Femur (tissue), 1 donor: ENCODE data around the gene SPINK4.

Source experiments
- DNase-seq: peaks from one replicate; pipeline ENCODE4 v3.0.0-alpha.2; 2017

Gene SPINK4

DNA sequence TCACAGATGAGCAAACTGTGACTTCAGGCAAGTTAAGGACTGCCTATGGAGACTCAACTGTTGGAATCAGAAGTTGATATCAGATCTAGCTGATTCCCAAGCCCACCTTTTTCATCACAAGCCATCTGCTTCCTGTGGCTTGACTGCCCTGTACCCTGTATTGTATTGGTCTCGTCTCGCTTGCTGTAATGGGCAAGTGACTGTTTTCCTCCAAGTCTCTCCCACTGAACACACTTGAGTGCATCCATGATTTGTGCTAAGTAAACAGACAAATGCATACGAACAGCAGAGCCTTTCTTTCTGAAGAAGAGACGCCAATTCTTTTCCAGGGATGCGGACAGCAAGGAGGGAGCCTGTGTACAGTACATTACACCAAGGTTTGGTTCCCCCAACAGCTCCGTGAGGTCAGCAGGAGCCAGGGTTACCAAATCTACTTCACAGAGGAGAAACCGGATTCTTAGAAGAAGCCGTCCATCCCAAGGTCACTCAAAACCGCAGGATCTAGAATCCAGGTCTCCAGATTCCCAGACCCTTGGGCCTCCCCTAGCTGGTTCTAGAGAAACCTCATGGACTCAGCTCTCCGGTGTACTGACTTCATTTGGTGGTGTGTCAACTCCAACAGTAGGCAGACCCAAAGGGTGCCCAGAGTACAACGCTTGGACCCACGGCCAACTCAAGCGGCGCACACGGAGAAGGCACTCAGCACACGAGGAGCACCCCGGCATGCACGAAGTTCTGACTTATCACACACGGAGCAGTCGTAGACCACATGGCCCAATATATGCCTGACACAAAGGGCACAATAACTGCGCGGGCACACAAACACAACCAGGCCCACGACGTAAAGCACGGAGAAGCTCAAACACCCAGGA is 23.4 kb downstream of the SPINK4 start:
- peak; percentile 37 for DNase-seq

DNA sequence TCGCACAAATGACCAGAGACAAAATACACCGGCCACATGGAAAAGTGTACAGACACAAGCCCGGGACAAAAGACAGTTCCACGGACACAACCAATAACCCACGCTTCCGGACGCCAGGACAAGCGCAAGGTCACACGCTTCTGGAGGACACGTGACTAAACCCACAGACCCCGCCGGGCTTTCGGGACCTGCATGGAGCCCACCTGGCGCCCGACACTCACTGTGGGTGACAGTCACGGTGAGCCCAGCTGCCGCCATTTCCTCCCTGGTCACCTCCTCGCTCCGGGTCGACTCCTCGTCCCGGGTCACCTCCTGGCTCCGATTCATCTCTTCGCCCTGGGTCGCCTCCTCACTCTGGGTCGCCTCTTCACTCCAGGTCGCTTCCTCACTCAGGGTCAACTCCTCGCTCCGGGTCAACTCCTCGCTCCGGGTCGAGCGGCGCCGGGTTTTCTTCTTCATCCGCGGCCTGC is 24.1 kb downstream of the SPINK4 start:
- peak; percentile 66 for DNase-seq

DNA sequence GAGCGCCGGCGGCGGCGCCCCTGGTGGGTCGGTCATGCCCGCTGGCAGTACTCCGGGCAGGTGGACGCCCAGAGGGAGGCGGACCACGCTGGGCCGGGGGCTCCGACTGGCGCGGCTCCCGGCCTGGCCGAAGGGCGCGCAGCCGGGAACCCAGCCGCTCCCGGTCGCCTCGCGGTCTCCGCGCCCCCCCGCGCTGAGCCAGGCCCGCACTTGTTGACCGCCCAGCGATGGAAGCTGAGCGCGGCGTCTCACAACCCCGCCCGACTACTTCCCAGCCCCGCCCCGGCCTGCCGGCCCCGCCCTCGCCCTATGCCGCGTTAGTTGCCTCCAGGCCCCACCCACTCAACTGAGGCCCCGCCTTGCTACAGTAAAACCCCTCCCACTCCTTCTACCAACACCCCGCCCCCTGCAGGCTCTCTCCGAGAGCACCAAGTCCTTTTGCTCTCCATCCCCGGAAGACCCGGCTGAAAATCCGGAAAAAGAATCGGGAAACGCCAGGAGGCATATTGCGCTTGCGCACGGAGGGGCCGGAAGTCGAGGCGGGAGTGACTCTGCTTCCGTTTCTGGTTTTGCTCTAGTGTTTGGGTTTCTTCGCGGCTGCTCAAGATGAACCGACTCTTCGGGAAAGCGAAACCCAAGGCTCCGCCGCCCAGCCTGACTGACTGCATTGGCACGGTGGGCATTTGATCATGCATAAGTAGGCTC is 24.7 kb downstream of the SPINK4 start, which contains the start of the genes BAG1 and CHMP5:
BAG1 (minus strand) TSS at position 236 of the 705 bp plus-strand sequence.
CHMP5 (plus strand) TSS at position 577 of the 705 bp plus-strand sequence; CDS start at position 607, 30 bp downstream.
- peak; percentile 100 for DNase-seq

DNA sequence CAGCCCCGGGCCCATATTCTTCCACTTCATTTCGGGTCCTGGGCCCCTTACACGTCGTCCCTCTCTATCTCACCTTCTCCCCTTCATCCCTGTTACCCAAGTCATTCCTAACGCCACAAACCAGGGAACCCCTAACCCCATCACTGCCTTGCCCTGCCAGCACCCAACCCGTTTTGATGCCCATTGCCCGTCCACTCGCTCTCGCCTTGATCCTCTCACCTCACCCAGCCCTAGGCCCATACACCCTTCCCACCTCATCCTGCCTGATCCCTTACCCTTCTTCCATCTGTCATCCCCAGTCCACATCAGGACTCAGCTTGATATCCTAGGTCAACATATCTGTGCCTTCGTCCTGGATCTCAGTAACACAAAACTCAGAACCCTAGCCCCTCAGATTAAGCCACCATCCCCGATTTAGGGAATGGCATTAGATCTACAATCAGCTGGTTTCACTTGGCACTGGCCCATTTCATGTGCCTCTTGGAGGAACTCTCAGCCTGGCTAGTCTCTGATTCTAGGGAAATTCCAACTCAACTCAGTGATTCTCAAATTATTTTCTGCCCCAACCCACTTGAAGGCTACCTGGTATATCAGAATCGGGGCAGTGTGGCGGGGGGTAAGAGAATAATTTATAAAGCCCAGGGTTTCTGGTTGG is 25.4 kb downstream of the SPINK4 start:
- no peak for DNase-seq

DNA sequence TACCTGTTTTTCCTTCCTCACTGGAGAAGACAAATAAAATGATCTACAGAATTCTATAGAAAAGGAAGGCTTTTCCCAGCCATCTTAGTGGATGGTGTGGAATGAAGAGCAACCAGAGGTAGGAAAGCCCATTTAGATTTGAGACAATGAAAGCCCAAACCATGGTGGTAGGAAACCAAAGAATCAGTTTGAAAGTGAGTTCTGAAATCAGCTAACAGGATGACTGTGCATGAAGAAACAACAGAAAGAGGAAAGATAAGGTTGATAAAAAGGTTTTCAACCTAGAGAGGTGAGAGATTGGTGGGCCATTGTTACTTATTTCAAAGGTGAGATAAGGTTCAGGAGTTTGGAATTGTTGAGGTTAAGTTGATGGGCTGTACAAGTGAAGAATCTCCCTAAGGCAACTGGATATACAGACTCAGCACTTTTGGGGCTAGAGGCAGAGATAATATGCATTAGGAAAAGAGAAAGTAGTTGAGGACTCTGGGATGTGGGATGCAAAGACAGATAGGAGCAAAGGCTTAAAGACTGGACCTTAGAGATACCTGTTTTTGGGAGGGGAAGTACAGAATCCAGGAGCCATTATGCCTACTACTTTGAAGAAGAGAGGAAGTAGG is 27.3 kb downstream of the SPINK4 start:
- DNase-seq = no peak

DNA sequence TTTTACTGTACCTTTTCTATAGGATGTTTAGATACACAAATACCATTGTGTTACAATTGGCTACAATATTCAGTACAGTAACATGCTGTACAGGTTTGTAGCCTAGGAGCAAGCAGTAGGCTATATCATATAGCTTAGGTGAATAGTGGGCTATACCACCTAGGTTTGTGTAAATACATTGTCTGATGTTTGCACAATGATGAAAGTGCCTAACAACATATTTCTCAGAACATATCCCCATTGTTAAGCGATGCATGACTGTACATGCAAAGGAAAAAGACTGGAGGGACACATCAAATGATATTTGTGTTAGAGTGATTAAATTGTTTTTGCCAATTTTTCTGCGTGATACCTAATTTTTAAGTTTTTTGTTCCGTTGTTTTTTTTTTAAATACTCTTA is 30.2 kb downstream of the SPINK4 start:
- DNase-seq = no peak

DNA sequence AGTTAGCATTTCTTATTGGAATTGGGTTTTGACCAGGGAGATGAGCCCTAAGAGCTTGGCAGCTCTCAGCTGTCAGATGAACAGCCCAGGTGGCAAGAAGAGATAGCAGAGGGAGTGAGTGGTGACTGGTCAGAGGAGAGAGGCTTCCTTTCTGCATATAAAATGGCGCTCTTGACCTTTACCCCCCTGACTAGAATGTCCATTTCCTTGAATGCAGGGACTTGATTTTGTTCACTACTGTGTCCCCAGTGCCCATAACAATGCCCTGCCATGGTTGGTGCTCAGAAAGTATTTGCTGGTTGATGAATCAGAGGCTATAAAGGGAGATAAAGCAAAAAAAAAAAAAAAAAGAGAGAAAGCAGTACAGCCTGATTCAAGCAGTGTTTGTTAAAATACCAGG is 32.1 kb downstream of the SPINK4 start:
- DNase-seq = no peak

DNA sequence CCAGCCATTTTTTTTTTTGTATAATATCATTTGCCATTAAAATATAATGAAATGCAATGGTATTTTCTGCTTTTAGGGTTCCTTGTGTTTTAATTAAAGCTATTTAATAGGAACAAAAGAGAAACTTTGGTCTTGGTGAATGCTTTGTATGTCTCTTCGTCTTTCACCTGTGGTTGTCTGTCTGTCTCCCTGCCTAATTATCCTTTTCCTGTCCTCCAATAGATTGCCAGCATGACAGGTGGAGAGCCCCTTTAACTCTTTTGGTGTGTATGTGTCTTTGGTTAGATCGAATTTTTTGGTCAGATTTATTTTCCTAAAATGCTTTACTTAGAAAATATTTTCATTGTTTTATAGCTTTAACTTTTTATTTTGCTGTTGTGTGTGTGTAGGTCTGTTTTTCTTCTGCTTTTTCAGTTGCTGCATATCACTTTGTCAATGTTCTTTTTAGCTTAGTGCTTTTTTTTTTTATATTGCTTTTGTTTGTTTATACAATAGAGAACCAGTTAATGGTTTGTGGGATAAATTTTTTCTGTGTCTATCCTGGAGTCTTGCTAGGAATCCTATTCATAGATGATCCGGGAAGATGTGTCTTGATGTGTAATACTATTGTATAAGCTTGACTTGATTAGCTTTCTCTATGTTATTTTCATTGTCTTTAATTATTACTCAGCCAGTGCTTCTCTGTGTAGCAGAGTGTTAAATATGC is 33.5 kb downstream of the SPINK4 start:
- DNase-seq = no peak

DNA sequence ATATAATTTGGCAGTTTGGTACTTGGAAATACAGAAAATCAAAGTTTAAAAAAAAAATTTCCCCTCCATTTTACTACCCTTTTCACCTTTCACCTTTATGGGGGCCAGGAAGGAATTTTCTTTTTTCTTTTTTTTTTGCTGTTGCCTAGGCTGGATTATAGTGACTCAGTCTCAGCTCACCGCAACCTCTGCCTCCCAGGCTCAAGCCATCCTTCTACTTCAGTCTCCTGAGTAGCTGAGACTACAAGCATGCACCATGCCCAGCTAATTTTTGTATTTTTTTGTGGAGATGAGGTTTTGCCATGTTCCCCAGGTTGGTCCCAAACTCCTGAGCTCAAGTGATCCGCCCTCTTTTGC is 34.0 kb downstream of the SPINK4 start:
- DNase-seq = no peak

DNA sequence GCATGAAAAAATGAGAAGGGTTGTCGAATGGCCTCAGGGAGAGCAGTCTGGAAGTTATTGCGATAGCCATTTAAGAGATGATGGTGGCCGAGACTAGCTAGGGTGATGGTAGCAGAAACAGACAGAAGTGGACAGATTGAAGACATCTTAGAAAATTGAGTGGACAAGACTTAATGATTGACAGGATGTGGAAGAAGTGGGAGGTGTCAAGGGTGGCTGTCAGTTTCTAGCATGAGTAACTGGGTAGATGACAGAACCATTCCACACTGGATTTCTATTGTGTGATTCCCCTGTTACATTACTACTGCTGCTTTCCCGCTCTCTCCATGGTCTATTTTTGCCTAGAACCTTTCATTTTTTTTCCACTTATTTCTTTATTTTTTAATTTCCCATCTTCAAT is 37.5 kb downstream of the SPINK4 start:
- no peak for DNase-seq

DNA sequence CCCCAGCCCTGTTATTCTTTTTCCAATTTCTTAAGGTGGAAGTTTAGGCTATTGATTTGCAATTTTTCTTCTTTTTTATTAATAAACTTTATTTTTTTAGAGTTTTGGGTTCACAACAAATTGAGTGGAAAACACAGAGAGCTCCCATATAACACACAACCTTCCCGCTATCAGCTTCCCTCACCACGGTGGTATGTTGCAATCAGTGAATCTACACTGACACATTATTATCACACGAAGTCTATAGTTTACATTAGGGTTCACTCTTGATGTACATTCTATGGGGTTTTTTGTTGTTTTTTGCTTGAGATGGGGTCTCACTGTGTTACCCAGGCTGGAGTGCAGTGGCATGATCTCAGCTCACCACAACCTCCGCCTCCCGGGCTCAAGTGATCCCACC is 45.5 kb downstream of the SPINK4 start:
- no peak for DNase-seq

DNA sequence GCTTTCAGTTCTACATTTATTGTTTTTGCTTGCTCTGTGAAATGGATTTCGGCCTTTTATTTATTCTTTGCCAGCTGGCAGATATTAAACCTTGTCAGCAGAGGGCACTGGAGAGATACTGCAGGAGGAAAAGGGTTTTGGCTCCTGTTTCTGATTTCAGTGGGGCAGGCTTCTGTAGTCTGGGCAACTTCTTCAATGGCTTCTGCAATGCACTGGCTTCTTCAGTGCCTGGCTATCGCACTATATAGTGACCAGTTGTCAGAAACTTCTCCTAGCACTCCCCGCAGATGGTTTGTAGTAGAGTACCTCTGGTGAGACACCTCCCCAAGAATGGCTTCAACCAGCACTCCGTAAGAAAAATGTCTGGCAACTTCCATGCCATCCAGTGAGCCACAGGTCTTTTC is 47.1 kb downstream of the SPINK4 start:
- DNase-seq = peak; percentile 44

DNA sequence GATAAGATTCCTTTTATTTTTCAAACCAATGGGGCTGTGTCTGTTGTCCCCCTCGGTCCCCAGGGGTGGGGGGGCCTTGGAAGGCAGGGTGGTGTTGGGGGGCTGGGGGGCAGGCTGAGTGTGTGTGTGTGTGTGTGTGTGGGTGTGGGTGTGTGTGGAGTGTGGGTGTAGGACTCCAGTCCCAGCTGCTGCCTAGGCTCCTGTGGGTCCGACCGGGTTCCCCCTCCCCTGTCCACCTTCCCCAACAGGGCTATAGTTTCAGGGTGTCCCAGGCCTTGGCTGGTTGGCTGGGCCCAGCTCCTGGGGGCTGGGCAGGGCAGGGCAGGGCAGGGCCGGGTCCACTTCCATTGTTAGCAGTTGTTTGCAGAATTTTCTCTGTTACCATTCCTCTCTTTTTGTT is 48.3 kb downstream of the SPINK4 start:
- peak; percentile 21 for DNase-seq

DNA sequence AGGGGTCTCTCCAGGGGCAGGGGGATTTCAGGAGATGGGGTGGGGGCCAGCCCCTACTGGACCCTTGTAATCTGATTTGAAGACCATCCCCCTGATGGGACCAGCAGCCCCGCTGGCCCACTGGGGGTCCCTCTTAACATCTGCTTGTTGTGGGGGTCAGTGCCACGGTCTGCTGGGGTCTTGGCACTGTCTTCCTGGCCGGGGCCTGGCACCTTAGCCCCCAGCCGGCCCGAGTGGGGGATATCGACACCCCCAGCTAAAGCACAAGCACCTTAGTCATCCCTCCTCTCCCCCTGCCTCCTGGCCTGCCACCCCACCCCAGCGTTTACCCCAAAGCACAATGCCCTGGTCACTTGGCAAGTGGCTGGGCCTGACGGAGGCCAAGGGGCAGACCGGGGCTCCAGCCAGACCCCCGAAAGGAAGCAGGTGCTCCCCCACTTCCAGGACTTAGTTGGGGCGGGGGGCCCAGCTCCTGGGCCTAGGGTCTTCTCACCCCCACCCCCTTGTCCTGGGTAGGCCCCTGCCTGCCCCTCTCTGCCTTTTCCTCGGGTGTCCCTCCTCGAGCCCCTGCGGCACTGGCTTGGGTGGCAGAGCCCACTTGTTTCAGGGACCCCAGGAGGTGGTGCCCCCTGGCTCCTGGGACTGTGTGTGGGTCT is 49.0 kb downstream of the SPINK4 start:
- peak; percentile 35 for DNase-seq

DNA sequence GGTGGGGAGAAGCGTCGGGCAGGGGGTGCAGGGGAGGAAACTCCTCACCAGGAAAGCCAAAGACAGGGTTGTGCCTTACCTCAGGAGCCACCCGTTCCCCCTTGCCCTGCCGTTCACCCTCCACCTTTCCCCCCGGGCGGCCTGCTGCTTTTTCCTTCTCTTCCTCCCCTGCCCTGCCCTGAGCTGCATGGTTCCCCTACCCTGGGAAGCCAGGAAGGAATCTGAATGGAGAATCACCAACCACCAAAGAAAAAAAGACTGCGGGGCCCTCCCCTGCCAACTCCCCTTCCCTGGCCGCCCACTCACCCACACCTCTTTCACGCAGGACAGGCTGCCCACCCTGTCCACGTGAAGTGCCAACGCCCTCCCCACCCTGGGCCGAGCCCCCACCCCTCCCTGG is 49.5 kb downstream of the SPINK4 start:
- DNase-seq = peak; percentile 52

DNA sequence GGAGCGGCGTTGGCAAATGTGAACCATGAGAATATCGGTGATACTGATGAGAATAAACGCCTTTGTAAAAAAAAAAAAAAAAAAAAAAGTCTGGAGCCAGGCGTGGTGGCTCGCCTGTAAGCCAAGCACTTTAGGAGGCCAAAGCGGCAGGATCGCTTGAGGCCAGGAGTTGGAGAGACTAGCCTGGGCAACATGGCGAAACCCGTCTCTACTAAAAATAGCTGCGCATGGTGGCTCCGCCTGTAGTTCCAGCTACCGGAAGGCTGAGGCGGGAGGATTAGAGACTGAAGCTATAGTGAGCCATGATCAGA is 49.9 kb downstream of the SPINK4 start:
- DNase-seq = no peak

DNA sequence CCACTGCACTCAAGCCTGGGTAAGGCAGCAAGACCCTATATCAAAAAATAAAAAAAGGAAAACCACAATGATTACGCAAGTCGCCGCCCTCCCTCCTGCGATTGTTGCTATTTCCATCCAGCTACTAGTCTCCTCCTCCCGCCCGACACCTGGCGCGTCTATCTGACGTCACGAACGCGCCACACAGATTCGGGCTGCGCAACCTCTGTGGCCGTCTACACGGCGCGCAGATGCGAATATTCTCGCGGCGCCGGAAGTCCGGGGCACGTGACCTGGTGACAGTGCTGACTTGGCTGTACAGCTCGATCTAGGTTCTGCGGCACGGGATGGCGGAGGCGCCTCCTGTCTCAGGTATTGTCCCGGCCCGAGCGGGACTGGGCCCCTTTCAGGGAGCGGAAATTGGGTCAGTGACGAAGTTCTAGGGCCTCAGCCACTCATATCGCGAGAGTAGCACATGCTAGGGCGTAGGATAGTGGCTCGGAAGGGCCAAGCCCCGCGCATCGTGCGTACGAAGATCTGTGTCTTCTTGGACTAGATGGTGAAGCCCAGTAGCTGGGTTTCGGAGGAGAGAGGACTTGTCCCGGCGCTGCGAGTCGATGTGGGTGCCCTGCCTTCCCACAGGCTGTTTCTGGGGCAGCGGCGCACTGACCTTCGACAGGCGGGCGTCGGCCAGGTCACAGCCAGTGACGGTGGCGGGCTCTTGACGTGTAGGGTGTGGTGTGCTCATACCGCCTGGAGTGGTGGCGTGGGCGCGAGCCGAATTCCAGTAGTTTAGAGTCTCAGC is 50.5 kb downstream of the SPINK4 start, which contains the start of gene NFX1:
NFX1 (plus strand) TSS at position 270 of the 784 bp plus-strand sequence; CDS start at position 327, 57 bp downstream.
- peak; percentile 99 for DNase-seq

DNA sequence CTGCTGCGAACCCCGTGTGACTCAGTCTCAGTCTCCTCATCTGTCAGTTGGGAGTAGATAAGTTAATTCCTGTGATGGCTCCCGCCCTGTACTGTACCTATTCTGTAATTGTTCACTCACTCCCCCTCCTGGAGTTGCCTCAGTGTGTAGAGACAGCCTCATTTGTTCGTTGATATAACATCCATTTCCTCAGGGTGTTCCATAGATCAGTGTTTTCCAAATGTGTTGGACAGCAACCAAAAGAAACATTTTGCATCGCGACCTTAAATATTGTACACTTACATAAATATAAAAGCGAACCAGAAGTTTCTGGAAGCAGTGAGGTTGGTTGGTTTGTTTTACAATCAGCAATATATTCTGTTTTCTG is 51.0 kb downstream of the SPINK4 start:
- DNase-seq = no peak

DNA sequence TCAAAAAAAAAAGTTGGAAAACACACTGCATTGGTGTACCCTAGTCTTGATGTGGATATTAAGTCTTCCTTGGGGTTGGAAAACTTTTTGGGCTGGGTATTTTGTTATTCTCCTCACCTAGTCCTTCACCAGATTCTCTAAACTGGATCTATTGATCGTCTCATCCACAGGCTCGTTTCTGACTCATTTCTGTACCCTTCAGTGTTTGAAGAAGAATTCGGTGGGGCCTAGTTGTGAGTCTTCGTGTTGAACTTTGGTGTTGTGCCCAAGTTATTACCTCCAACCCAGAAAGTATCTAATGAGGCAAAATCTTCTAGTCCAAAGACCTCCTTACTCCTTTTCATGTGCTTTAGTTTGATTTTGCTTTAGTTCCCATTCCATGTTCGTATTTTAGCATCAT is 51.9 kb downstream of the SPINK4 start:
- DNase-seq = no peak

DNA sequence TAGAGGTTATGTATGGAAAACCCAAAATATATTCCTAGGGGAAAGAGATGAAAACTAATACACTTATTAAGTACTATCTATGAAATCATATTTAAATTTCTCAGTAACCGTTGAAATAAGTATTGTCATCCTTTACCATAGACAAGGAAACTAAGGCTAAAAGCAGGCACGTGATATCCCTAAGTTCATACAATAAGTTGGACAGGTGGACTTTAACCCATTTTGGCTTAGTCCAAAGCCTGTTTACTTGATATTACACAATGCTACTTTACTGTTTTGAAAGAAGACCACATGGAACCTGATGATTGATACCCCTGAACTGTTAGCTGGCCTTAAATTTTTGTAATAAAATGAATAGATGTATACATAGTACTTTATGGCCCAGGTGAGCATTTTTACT is 53.8 kb downstream of the SPINK4 start:
- DNase-seq = no peak
